Endodermal cell (in vitro differentiated cells): ENCODE data around the gene ROBO3. TPM values are rescaled to one million over a fixed set of nuclear protein-coding genes. Genes with fewer than 3 reads are reported as not detected.

Experiments
- DNase-seq: peaks from one replicate; pipeline ENCODE4 v3.0.0-alpha.2; 2017
- H3K27ac ChIP-seq: 2 replicates; pipeline ENCODE4 v1.5.1; 2013; ENCODE audit warnings: mild to moderate bottlenecking, low read depth, low read length, moderate library complexity
- H3K27me3 ChIP-seq: 2 replicates; pipeline ENCODE4 v1.6.1; 2013; ENCODE audit warnings: mild to moderate bottlenecking, low read length, moderate library complexity; ENCODE audit not compliant: insufficient read depth, control insufficient read depth, poor library complexity, severe bottlenecking
- H3K36me3 ChIP-seq: 2 replicates; pipeline ENCODE4 v1.7.0; 2013; ENCODE audit warnings: mild to moderate bottlenecking, low read length, moderate library complexity; ENCODE audit not compliant: control insufficient read depth, insufficient read depth
- H3K4me1 ChIP-seq: one replicate; pipeline ENCODE4 v1.7.0; 2013; ENCODE audit warnings: low read length; ENCODE audit not compliant: control insufficient read depth, insufficient read depth
- H3K4me3 ChIP-seq: 2 replicates; pipeline ENCODE4 v1.5.1; 2013; ENCODE audit warnings: mild to moderate bottlenecking, low read length, moderate library complexity
- H3K9ac ChIP-seq: 2 replicates; pipeline ENCODE4 v1.6.1; 2013; ENCODE audit warnings: mild to moderate bottlenecking, low read length, moderate library complexity; ENCODE audit not compliant: poor library complexity, severe bottlenecking; ENCODE audit errors: extremely low read depth
- H3K9me3 ChIP-seq: 2 replicates; pipeline ENCODE4 v1.6.1; 2013; ENCODE audit warnings: mild to moderate bottlenecking, low read length, moderate library complexity; ENCODE audit not compliant: control insufficient read depth
- H3K27ac Mint-ChIP-seq: 2 replicates; pipeline ENCODE4 v1.8.0; 2020; ENCODE audit warnings: mixed read lengths
- H3K27me3 Mint-ChIP-seq: 2 replicates; pipeline ENCODE4 v1.8.0; 2021; ENCODE audit warnings: mild to moderate bottlenecking, mixed read lengths; ENCODE audit not compliant: insufficient read depth
- H3K36me3 Mint-ChIP-seq: 2 replicates; pipeline ENCODE4 v1.8.0; 2020; ENCODE audit warnings: low read depth, mixed read lengths
- H3K4me1 Mint-ChIP-seq: 2 replicates; pipeline ENCODE4 v1.8.0; 2020; ENCODE audit warnings: mixed read lengths
- H3K4me3 Mint-ChIP-seq: 2 replicates; pipeline ENCODE4 v1.8.0; 2020; ENCODE audit warnings: mild to moderate bottlenecking, moderate library complexity, mixed read lengths
- H3K9me3 Mint-ChIP-seq: 2 replicates; pipeline ENCODE4 v1.8.0; 2020; ENCODE audit warnings: mild to moderate bottlenecking, mixed read lengths
- WGBS, 2 experiments: methylation state at CpG; one replicate each; pipeline versions ENCODE4 v1.1.5 to v1.1.7; 2013; ENCODE audit warnings: missing lambda C conversion rate in 2 of 2, mixed read lengths in 1 of 2; ENCODE audit not compliant: insufficient coverage in 1 of 2, insufficient read length in 1 of 2; 5-methylcytosine and 5-hydroxymethylcytosine counted together
- total RNA-seq, 2 donors: library from RNA; stranded (reverse); fragmentation: NEBNext Ultra II Directional in 1 of 2; extraction: Animal tissue kit (Norgen Biotek cat#: 25700) in 1 of 2; gene quantifications; 2 replicates in 1 of 2; 3 replicates in 1 of 2; pipeline ENCODE4 v1.2.1, GENCODE V29; 2021
- TF ChIP-seq, protein P1 (sequence below): fragments of 200-600 bp; sonication (generic); conservative IDR thresholded peaks from 2 replicates; pipeline ENCODE4 v1.5.0; 2021; ENCODE audit warnings: antibody characterized with exemption, mild to moderate bottlenecking

Gene ROBO3
- total RNA-seq, 2 donors from 2014 or later, result 15.3 to 16.2 TPM

DNA sequence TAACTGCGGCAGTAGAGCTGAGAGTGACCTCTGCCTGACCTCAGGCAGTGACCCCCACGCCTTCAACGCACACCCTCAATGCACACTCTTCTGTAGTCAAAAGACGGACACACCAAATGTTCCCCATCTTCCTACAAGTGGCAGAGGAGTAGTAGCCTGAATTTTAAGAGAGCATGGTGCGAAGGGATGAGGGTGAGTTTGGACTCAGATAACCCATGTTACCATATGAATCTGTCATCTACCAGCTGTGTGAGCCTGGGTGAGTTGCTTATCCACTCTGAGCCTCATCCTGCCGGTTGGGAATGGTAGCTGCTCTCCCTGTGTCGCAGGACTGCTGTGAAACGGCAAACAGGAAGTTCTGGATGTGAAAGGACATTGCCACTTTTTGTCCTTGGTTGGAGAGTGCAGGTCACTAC, 20.6 kb upstream of the ROBO3 start:
- 31 to 39% methylated on average over 5 to 8 of the region's 8 CpGs for WGBS, 2 experiments
- H3K27me3 Mint-ChIP-seq, result no peaks in the 10 kb centered on the region
- H3K4me1 Mint-ChIP-seq, result peaks cover 18% of the 10 kb centered on the region

DNA sequence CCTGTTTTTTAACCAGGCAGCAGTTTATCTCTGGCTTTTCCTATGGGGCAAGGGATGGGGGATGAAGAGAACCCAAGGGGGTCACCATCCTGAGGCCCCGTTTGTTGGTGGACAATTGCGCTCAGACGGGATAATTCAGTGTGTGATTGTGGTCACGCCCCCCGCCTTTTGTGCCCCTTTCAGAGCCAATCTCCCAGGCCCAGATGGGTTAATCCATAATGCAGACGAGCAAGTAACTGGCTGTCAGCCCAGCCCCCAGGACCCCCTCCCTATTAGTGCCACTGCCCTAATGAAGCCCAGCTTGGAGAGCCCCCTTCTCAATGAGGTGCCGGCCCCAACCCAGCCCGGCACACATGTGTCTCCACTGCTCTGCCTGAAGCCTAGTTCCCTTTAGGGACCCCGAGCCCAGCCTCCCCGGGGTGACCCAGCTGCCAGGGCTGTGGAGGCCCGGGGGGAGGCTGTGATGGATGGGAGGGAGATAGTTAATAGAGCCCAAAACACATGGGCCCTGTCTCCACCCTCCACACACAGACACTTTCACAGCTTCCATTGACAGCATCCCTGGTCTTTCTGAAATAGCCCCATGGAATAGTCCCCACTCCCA, 19.1 kb upstream of the ROBO3 start:
- Histone ChIP-seq H3K9ac (no peak overlapping the region), H3K36me3 (no peaks in the 10 kb centered on the region), H3K4me1 (no peaks in the 10 kb centered on the region), H3K9me3 (no peaks in the 10 kb centered on the region), H3K27me3 (peaks cover 100% of the 10 kb centered on the region), H3K27ac (peak overlapping the region; percentile 47), H3K4me3 (no peak overlapping the region)
- no peak overlapping the region for H3K27ac Mint-ChIP-seq
- no peak for DNase-seq
- no peak overlapping the region for H3K4me3 Mint-ChIP-seq
- TF ChIP-seq, protein P1, sequence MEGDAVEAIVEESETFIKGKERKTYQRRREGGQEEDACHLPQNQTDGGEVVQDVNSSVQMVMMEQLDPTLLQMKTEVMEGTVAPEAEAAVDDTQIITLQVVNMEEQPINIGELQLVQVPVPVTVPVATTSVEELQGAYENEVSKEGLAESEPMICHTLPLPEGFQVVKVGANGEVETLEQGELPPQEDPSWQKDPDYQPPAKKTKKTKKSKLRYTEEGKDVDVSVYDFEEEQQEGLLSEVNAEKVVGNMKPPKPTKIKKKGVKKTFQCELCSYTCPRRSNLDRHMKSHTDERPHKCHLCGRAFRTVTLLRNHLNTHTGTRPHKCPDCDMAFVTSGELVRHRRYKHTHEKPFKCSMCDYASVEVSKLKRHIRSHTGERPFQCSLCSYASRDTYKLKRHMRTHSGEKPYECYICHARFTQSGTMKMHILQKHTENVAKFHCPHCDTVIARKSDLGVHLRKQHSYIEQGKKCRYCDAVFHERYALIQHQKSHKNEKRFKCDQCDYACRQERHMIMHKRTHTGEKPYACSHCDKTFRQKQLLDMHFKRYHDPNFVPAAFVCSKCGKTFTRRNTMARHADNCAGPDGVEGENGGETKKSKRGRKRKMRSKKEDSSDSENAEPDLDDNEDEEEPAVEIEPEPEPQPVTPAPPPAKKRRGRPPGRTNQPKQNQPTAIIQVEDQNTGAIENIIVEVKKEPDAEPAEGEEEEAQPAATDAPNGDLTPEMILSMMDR, result no peak
- no peaks in the 10 kb centered on the region for H3K36me3 Mint-ChIP-seq
- peaks cover 18% of the 10 kb centered on the region for H3K4me1 Mint-ChIP-seq
- no peaks in the 10 kb centered on the region for H3K9me3 Mint-ChIP-seq
- WGBS, 2 experiments, result 44 to 59% methylated on average over 6 to 10 of the region's 11 CpGs
- H3K27me3 Mint-ChIP-seq, result no peaks in the 10 kb centered on the region

More for the DNA sequence above, 20.6 kb upstream of the ROBO3 start:
- Histone ChIP-seq H3K27ac (no peak overlapping the region), H3K36me3 (no peaks in the 10 kb centered on the region), H3K4me1 (no peaks in the 10 kb centered on the region), H3K9ac (no peak overlapping the region), H3K27me3 (peaks cover 100% of the 10 kb centered on the region), H3K4me3 (no peak overlapping the region), H3K9me3 (no peaks in the 10 kb centered on the region)
- TF ChIP-seq, protein P1, result no peak
- DNase-seq, result no peak
- Mint-ChIP-seq H3K9me3 (no peaks in the 10 kb centered on the region), H3K4me3 (no peak overlapping the region), H3K36me3 (no peaks in the 10 kb centered on the region), H3K27ac (no peak overlapping the region)

DNA sequence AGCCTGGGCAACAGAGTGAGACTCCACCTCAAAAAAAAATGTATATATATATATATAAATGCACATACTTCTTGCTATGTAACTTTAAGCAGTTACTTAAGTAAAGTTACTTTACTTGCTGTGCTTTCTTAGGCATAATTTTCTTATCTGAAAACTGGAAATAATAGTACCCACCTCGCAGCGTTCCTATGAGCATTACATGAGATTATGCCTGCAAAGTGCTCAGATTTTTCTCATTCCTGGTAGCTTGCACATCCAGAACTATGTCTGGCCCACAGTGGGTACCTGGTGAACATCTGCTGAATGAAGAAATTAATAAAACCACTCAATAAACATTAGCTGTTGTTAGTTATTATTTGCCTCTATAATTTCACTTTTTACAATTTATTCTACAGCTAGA, 6.1 kb upstream of the ROBO3 start:
- Histone ChIP-seq H3K9me3 (no peaks in the 10 kb centered on the region), H3K36me3 (no peaks in the 10 kb centered on the region), H3K27me3 (peaks cover 87% of the 10 kb centered on the region), H3K9ac (no peak overlapping the region), H3K4me1 (no peaks in the 10 kb centered on the region), H3K27ac (no peak overlapping the region), H3K4me3 (no peak overlapping the region)
- H3K27me3 Mint-ChIP-seq, result peaks cover 61% of the 10 kb centered on the region
- H3K4me1 Mint-ChIP-seq, result peaks cover 30% of the 10 kb centered on the region
- TF ChIP-seq, protein P1, result no peak
- no peaks in the 10 kb centered on the region for H3K9me3 Mint-ChIP-seq
- no peaks in the 10 kb centered on the region for H3K36me3 Mint-ChIP-seq
- H3K4me3 Mint-ChIP-seq, result no peak overlapping the region
- DNase-seq, result no peak
- H3K27ac Mint-ChIP-seq, result no peak overlapping the region
- 88 to 90% methylated on average over 2 of the region's 2 CpGs for WGBS, 2 experiments
